K562 (cell line): Measurements from ENCODE around the gene PCDH1. TPM values are rescaled to one million over a fixed set of nuclear protein-coding genes. Genes with fewer than 3 reads are reported as not detected.

Experiments
- BCOR ChIP-seq: fragments of 450-650 bp; IDR thresholded peaks from 2 replicates; pipeline ENCODE4 v1.6.1; 2016
- BRD4 ChIP-seq: fragments of 200-600 bp; sonication (generic); IDR thresholded peaks from 2 replicates; pipeline ENCODE4 v1.6.1; 2017; ENCODE audit warnings: inconsistent platforms
- CBX5 ChIP-seq: IDR thresholded peaks from 2 replicates; pipeline ENCODE4 v1.6.1; 2014; ENCODE audit warnings: low read depth, borderline replicate concordance
- CHCHD3 ChIP-seq: fragments of 250-450 bp; sonication (Bioruptor Pico); IDR thresholded peaks from 2 replicates; pipeline ENCODE4 v2.1.2; 2022; ENCODE audit warnings: mild to moderate bottlenecking
- ELF4 ChIP-seq: fragments of 450-650 bp; formaldehyde crosslinking; IDR thresholded peaks from 2 replicates; pipeline ENCODE4 v1.4.0; 2022; ENCODE audit warnings: missing genetic modification characterization
- GABPB1 ChIP-seq: sonication (generic); formaldehyde crosslinking; IDR thresholded peaks from 2 replicates; pipeline ENCODE4 v1.8.0; 2022; ENCODE audit warnings: mild to moderate bottlenecking, missing genetic modification reagents
- HEY1 ChIP-seq: fragments of 250-450 bp; sonication (Bioruptor Pico); IDR thresholded peaks from 2 replicates; pipeline ENCODE4 v1.5.0; 2020; ENCODE audit warnings: mild to moderate bottlenecking, moderate library complexity, borderline replicate concordance
- HLTF ChIP-seq: fragments of 450-650 bp; IDR thresholded peaks from 2 replicates; pipeline ENCODE4 v1.6.1; 2016
- L3MBTL2 ChIP-seq: fragments of 450-650 bp; IDR thresholded peaks from 2 replicates; pipeline ENCODE4 v1.6.1; 2016; ENCODE audit warnings: mild to moderate bottlenecking, moderate library complexity
- MTA2 ChIP-seq: fragments of 450-650 bp; IDR thresholded peaks from 2 replicates; pipeline ENCODE4 v1.6.1; 2016; ENCODE audit warnings: low read depth
- NR2F6 ChIP-seq: fragments of 450-650 bp; formaldehyde crosslinking; IDR thresholded peaks from 2 replicates; pipeline ENCODE4 v1.4.0; 2020; ENCODE audit warnings: mild to moderate bottlenecking
- PHTF2 ChIP-seq: fragments of 250-450 bp; sonication (Bioruptor Pico); IDR thresholded peaks from 2 replicates; pipeline ENCODE4 v1.5.0; 2021; ENCODE audit warnings: mild to moderate bottlenecking
- SETDB1 ChIP-seq: IDR thresholded peaks from one replicate; pipeline ENCODE4 v1.6.1; 2012; ENCODE audit warnings: low read length, control low read depth, inconsistent platforms
- TFE3 ChIP-seq: fragments of 450-650 bp; formaldehyde crosslinking; IDR thresholded peaks from 2 replicates; pipeline ENCODE4 v1.4.0; 2020; ENCODE audit warnings: mild to moderate bottlenecking, mixed read lengths
- USF1 ChIP-seq: sonication (generic); formaldehyde crosslinking; IDR thresholded peaks from 2 replicates; pipeline ENCODE4 v1.9.0; 2022; ENCODE audit warnings: mild to moderate bottlenecking, missing genetic modification reagents
- ZBTB11 ChIP-seq, 3 experiments: fragments of 200-800 bp in 1 of 3; fragments of 250-450 bp in 1 of 3; fragments of 450-650 bp in 1 of 3; sonication (Bioruptor Pico) in 1 of 3; sonication (Bioruptor generic) in 1 of 3; formaldehyde crosslinking in 1 of 3; IDR thresholded peaks; 2 replicates each; pipeline versions ENCODE4 v1.6.1 to v1.8.0; 2016 to 2022; ENCODE audit warnings: mild to moderate bottlenecking in 2 of 3, missing genetic modification characterization in 2 of 3, missing compliant biosample characterization in 1 of 3, moderate library complexity in 1 of 3
- ZFP1 ChIP-seq: fragments of 450-650 bp; formaldehyde crosslinking; IDR thresholded peaks from 2 replicates; pipeline ENCODE4 v1.4.0; 2020; ENCODE audit warnings: mild to moderate bottlenecking, mixed read lengths
- ZKSCAN8 ChIP-seq: fragments of 200-800 bp; sonication (Bioruptor generic); IDR thresholded peaks from 2 replicates; pipeline ENCODE4 v1.6.1; 2016; ENCODE audit warnings: missing genetic modification characterization, missing compliant biosample characterization
- ZNF184 ChIP-seq: sonication (generic); formaldehyde crosslinking; IDR thresholded peaks from 2 replicates; pipeline ENCODE4 v1.5.0; 2020; ENCODE audit warnings: missing genetic modification reagents
- ZNF324 ChIP-seq: fragments of 250-450 bp; sonication (Bioruptor Pico); IDR thresholded peaks from 2 replicates; pipeline ENCODE4 v1.4.0; 2020; ENCODE audit warnings: mild to moderate bottlenecking
- ZNF431 ChIP-seq: sonication (generic); formaldehyde crosslinking; IDR thresholded peaks from 2 replicates; pipeline ENCODE4 v1.8.0; 2022; ENCODE audit warnings: mild to moderate bottlenecking, missing genetic modification reagents
- ZNF764 ChIP-seq: fragments of 250-450 bp; sonication (Bioruptor Pico); IDR thresholded peaks from 2 replicates; pipeline ENCODE4 v1.4.0; 2020; ENCODE audit warnings: low read depth, mild to moderate bottlenecking, moderate library complexity
- polyA plus RNA-seq, 8 experiments: library from polyadenylated mRNA; depleted of rRNA in 4 of 8; stranded (reverse) in 5 of 8; unstranded in 3 of 8; fragments of >200 nt; fragmentation: Nextera tagmentation in 2 of 8; fragmentation: Illumina TruSeq in 1 of 8; extraction: Ambion mirVana in 2 of 8; extraction: Trizol in 1 of 8; gene quantifications; 2 replicates each; pipeline versions ENCODE4 v1.2.1 to v1.2.3, GENCODE V29; 2011 to 2014; ENCODE audit warnings: inconsistent platforms in 1 of 8, missing spikeins in 1 of 8
- total RNA-seq, 7 experiments: library from RNA; depleted of rRNA in 6 of 7; stranded (reverse); fragments of >200 nt in 6 of 7; fragmentation: Illumina TruSeq in 2 of 7; extraction: Trizol in 2 of 7; gene quantifications; 2 replicates each; pipeline versions ENCODE4 v1.2.1 to v1.2.3, GENCODE V29; 2011 to 2021; ENCODE audit warnings: low replicate concordance in 1 of 7
- TF ChIP-seq, protein P1 (sequence below): sonication (generic); formaldehyde crosslinking; IDR thresholded peaks from 2 replicates; pipeline ENCODE4 v1.8.1; 2023; ENCODE audit warnings: mild to moderate bottlenecking, missing genetic modification reagents, moderate library complexity
- TF ChIP-seq, protein P2 (sequence below): fragments of 250-450 bp; sonication (Bioruptor Pico); IDR thresholded peaks from 2 replicates; pipeline ENCODE4 v1.9.0; 2021; ENCODE audit warnings: mild to moderate bottlenecking

Gene PCDH1
- total and polyA plus RNA-seq, 9 of the 15 experiments (the other 6 are each of a cell fraction or from before 2014, with no cell fraction given), result 0.11 to 3.6 (median 1.9) TPM; not detected in 1

DNA sequence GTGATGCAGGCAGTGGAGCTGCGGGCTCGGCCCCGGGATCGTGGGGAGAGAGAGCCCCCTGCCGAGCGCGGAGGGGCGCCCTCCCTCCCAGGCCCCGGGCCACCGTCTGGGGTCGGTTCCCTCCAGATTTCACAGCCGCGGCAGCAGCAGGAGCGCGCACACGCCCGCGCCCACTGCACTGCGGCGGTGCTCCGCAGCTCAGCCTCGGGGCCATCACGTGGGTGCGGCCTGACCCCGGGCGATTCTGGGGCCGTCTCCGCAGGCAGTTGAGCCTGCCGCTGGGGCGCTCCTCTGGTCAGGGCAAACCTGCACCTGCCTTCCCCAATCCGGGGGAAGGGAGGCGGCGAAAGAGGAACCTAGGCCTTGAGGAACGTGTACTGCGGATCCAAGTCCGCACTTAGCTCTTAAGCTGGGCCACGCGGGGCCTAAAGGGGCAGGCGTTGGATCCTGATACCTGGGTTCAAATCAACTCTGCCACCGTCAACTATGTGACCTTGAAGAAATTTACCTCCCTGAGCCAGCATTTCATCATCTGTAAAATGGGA is 36.1 kb upstream of the PCDH1 start (continued):
- TF ChIP-seq GABPB1 (CRISPR knock-in tag) (no peak), ZNF184 (no peak), ZNF431 (CRISPR knock-in tag) (no peak), MTA2 (no peak), ZFP1 (CRISPR knock-in tag) (no peak), BCOR (0 out of 2 replicates have a peak, but pooled peaks have one; percentile 23), HLTF (0 out of 2 replicates have a peak, but pooled peaks have one; percentile 29), CHCHD3 (no peak), ZKSCAN8 (CRISPR knock-in tag) (no peak), TFE3 (CRISPR knock-in tag) (peak; percentile 12; the same call in 1 of the 2 replicates), USF1 (CRISPR knock-in tag) (peak; percentile 95), HEY1 (CRISPR knock-in tag) (no peak), CBX5 (no peak), ZNF764 (CRISPR knock-in tag) (no peak), BRD4 (no peak), ZBTB11 (CRISPR knock-in tag; IDR thresholded peaks at IDR 0.05) (no peak), ZNF324 (no peak), NR2F6 (CRISPR knock-in tag) (no peak), PHTF2 (no peak), L3MBTL2 (peak; percentile 94), SETDB1 (no peak), ELF4 (CRISPR knock-in tag) (no peak)
- TF ChIP-seq, protein P1, sequence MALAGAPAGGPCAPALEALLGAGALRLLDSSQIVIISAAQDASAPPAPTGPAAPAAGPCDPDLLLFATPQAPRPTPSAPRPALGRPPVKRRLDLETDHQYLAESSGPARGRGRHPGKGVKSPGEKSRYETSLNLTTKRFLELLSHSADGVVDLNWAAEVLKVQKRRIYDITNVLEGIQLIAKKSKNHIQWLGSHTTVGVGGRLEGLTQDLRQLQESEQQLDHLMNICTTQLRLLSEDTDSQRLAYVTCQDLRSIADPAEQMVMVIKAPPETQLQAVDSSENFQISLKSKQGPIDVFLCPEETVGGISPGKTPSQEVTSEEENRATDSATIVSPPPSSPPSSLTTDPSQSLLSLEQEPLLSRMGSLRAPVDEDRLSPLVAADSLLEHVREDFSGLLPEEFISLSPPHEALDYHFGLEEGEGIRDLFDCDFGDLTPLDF (CRISPR knock-in tag), result no peak
- TF ChIP-seq, protein P2, sequence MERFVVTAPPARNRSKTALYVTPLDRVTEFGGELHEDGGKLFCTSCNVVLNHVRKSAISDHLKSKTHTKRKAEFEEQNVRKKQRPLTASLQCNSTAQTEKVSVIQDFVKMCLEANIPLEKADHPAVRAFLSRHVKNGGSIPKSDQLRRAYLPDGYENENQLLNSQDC (CRISPR knock-in tag), result no peak
